Effector memory CD4-positive, alpha-beta T cell (primary cell): ENCODE results near the gene AFDN.
"Not testable (repeated sequence)": the region's sequence is repeated elsewhere in the genome, so short reads cannot be mapped to it uniquely, and the experiment has no call there.

Experiments used
- DNase-seq, 3 donors: peaks; one replicate each; pipeline ENCODE4 v3.0.0-alpha.2; 2020
- H3K27ac ChIP-seq: 2 replicates; pipeline ENCODE4 v1.7.0; 2013; ENCODE audit warnings: mild to moderate bottlenecking, low read length, moderate library complexity; ENCODE audit not compliant: insufficient read depth, poor library complexity, severe bottlenecking
- H3K27me3 ChIP-seq: replicated peaks from 2 replicates; pipeline ENCODE4 v1.7.0; 2013; ENCODE audit warnings: mild to moderate bottlenecking, low read length; ENCODE audit not compliant: insufficient read depth, control insufficient read depth, poor library complexity, severe bottlenecking
- H3K36me3 ChIP-seq: 2 replicates; pipeline ENCODE4 v1.7.0; 2013; ENCODE audit warnings: mild to moderate bottlenecking, low read length, moderate library complexity; ENCODE audit not compliant: control insufficient read depth, insufficient read depth
- H3K4me1 ChIP-seq: 2 replicates; pipeline ENCODE4 v1.7.0; 2013; ENCODE audit warnings: low read length, mild to moderate bottlenecking; ENCODE audit not compliant: control insufficient read depth, insufficient read depth, poor library complexity, severe bottlenecking
- H3K4me3 ChIP-seq: 2 replicates; pipeline ENCODE4 v1.7.0; 2013; ENCODE audit warnings: low read length, low read depth, mild to moderate bottlenecking; ENCODE audit not compliant: insufficient read depth, poor library complexity, severe bottlenecking
- H3K9me3 ChIP-seq: 2 replicates; pipeline ENCODE4 v1.7.0; 2013; ENCODE audit warnings: mild to moderate bottlenecking, low read length, moderate library complexity; ENCODE audit not compliant: control insufficient read depth

The AFDN gene

DNA sequence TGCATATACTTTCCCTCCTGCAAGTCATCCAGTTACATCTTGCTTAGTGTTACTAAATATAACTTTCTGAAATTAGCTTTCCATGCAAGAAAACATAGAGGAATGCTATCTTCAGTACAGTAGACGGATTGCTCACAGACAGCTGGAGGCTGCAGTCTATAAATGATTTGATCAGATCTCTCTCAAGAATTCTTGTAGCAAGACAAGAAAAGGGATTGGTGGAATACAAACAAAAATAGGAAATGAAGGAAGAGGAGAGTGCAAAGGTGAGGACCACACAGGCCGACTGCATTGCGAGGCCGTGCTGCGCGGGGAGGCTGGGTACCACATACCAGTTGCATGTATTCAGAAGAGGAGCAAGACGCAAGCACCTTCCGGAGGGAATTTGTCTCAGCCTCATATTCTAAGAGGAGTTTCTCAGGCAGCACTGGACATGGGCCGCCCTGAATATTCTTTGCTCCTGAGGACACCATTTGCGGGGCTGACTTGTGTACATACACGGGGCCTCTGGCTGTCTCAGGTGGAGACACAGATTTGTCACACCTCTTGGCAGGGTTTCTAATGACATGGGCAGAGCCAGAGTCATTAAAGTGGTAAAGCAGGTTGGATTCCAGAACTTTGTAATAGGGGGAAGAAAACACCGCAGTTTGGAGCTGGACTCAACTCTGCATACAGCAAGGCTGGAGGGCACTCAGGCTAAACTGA is 148.1 kb downstream of the AFDN start:
- Histone ChIP-seq H3K36me3 (no peaks in the 10 kb centered on the region), H3K4me3 (no peak overlapping the region), H3K27me3 (no peaks in the 10 kb centered on the region), H3K4me1 (no peaks in the 10 kb centered on the region), H3K27ac (no peak overlapping the region), H3K9me3 (no peaks in the 10 kb centered on the region)
- no peak for DNase-seq

DNA sequence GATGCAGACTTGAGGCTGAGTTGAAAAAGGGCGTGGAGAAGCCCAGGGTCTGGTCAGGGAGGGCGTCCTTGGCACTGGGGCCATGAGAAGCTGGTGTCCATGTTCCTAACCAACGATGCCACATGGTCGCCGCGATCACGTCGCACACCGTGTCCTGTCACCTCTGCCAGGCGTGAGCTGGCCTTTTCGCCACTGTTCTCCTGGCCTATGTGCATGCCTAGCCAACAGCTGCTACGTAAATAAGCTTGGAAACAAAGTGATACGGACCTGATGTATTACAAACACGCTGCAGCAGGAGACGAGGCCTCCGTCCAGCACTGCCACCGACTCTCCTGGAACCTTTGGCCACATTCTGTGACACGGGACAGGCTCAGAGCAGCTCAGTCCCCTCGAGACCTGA is 148.7 kb downstream of the AFDN start:
- no peaks in the 10 kb centered on the region for H3K36me3 ChIP-seq
- H3K27ac ChIP-seq: no peak overlapping the region
- no peak for DNase-seq

DNA sequence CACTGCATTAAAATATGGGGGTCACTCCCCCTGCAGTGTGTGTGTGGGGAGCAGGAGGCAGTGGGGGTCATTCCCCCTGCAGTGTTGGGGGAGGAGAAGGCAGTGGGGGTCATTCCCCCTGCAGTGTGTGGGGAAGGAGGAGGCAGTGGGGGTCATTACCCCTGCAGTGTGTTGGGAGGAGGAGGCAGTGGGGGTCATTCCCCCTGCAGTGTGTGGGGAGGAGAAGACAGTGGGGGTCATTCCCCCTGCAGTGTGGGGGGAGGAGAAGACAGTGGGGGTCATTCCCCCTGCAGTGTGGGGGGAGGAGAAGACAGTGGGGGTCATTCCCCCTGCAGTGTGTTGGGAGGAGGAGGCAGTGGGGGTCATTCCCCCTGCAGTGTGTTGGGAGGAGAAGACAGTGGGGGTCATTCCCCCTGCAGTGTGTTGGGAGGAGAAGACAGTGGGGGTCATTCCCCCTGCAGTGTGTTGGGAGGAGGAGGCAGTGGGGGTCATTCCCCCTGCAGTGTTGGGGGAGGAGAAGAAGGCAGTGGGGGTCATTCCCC is 149.5 kb downstream of the AFDN start:
- not testable (repeated sequence) for H3K4me3 ChIP-seq, DNase-seq, H3K27ac ChIP-seq, H3K27me3 ChIP-seq, H3K9me3 ChIP-seq, H3K4me1 ChIP-seq, H3K36me3 ChIP-seq

More for the DNA sequence above, 148.7 kb downstream of the AFDN start:
- Histone ChIP-seq H3K4me3 (no peak overlapping the region), H3K9me3 (no peaks in the 10 kb centered on the region), H3K4me1 (no peaks in the 10 kb centered on the region), H3K27me3 (no peaks in the 10 kb centered on the region)

- DNase-seq: no peak
- no peaks in the 10 kb centered on the region for H3K36me3 ChIP-seq
- H3K27ac ChIP-seq: no peak overlapping the region
- no peaks in the 10 kb centered on the region for H3K27me3 ChIP-seq
- no peaks in the 10 kb centered on the region for H3K9me3 ChIP-seq
- H3K4me3 ChIP-seq: no peak overlapping the region
- H3K4me1 ChIP-seq: no peaks in the 10 kb centered on the region
Observed at GRCh38 chr6:167976708-167977107, 150.0 kb downstream of the AFDN start.

DNA sequence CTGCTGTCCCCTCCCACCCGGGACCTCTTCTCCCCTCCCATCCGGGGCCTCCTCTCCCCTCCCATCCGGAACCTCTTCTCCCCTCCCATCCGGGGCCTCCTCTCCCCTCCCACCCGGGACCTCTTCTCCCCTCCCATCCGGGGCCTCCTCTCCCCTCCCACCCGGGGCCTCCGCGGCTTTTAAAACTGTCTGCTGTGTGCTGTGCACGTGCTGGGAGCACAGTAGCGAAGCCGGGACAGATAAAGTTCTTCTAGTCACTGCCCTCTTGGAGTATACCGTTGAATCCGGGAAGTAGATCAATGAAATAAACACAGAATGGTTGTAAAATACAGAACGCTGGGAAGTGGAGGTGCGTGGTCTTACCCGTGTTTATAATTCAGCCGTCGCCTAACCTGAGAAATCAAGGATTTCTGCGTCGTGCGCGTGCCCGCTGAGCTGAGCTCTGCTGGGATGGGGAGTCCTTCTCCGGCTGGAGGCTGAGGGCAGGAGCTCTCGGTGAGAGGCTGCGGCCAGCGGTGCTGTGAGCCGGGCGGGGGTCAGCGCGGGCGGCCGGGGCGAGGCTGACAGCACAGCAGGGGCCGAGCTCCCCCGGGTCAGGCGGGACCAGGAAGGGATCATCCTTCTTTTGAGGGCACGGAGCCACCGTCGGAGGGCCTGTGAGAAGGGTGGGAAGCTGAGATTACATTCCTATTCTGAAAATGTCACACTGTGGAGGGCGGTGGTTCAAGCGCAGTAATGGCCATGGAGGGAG is 151.2 kb downstream of the AFDN start:
- H3K4me1 ChIP-seq: no peaks in the 10 kb centered on the region
- H3K9me3 ChIP-seq: no peaks in the 10 kb centered on the region
- H3K27ac ChIP-seq: no peak overlapping the region
- H3K4me3 ChIP-seq: no peak overlapping the region
- no peak for DNase-seq
- H3K27me3 ChIP-seq: no peaks in the 10 kb centered on the region
- no peaks in the 10 kb centered on the region for H3K36me3 ChIP-seq

DNA sequence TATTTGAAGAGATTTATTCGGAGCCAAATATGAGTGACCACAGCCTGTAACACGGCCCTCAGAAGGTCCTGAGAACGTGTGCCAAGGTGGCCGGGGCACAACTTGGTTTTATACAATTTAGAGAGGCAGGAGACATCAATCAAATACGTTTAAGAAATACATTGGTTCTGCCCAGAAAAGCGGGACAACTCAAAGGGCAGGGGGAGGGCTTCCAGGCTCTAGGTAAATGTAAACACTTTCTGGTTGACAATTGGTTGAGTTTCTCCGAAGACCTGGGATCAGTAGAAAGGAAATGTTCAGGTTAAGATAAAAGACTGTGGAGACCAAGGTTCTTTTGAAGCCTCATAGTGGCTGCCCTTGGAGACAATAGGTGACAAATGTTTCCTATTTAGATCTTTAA is 151.9 kb downstream of the AFDN start:
- DNase-seq: no peak
- Histone ChIP-seq H3K9me3 (no peaks in the 10 kb centered on the region), H3K4me1 (no peaks in the 10 kb centered on the region), H3K27ac (no peak overlapping the region), H3K4me3 (no peak overlapping the region), H3K27me3 (no peaks in the 10 kb centered on the region), H3K36me3 (no peaks in the 10 kb centered on the region)

GRCh38 chr6:167979436-167980139 is 152.9 kb downstream of the AFDN start:
- no peaks in the 10 kb centered on the region for H3K9me3 ChIP-seq
- no peaks in the 10 kb centered on the region for H3K36me3 ChIP-seq
- no peaks in the 10 kb centered on the region for H3K4me1 ChIP-seq
- H3K27ac ChIP-seq: no peak overlapping the region
- H3K4me3 ChIP-seq: no peak overlapping the region
- no peaks in the 10 kb centered on the region for H3K27me3 ChIP-seq
- no peak for DNase-seq

DNA sequence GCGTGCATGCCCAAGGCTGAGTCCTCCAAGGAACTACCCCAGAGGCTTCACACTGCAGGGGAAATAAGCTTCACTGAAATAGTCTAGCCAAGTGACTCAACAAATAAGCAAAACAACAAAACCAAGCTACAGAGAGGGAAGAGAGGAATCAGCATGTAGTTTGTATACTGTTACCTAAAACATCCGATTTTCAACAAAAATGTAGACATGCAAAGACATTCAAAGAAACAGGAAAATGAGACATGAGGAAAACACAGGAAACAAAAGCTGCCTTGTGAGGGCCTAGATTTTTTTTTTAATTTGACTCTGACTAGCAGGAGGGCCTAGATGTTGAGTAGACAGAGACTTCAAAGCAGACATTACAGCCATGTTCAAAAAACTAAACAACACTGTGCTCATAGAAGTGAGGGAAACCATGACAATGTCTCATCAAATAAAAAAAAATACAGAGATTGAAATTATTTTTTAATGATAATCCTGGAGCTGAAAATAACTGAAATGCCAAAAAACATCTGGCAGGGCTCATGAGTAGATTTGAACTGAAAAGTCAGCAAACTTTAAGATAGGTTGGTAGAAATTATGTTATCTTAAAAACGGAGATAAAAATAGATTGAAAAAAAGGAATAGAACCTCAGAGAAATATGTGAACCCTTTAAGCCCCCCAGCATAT is 154.3 kb downstream of the AFDN start:
- H3K9me3 ChIP-seq: no peaks in the 10 kb centered on the region
- H3K36me3 ChIP-seq: no peaks in the 10 kb centered on the region
- no peak overlapping the region for H3K4me3 ChIP-seq
- no peaks in the 10 kb centered on the region for H3K4me1 ChIP-seq
- H3K27ac ChIP-seq: no peak overlapping the region
- H3K27me3 ChIP-seq: no peaks in the 10 kb centered on the region
- no peak for DNase-seq

DNA sequence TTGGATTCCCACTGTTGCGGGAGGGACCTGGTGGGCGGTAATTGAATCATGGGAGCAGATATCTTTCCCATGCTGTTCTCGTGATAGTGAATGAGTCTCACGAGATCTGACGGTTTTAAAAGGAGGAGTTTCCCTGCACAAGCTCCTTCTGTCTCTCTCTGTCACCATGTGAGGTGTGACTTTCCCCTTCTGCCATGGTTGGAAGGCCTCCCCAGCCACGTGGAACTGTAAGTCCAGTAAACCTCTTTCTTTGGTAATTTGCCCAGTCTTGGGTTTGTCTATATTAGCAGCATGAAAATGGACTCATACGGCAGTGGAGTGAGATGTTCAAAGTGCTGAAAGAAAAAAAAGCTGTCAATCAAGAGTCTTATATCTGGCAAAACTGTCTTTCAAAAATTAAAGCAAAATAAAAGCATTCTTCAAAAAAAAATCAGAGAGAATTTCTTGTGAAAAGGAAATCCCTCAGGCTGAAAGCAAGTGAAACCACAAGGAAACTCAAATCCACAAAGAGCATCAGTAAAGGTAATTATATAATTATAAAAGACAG is 155.3 kb downstream of the AFDN start:
- no peak for DNase-seq
- Histone ChIP-seq H3K36me3 (no peaks in the 10 kb centered on the region), H3K4me1 (no peaks in the 10 kb centered on the region), H3K27ac (no peak overlapping the region), H3K4me3 (no peak overlapping the region), H3K27me3 (no peaks in the 10 kb centered on the region), H3K9me3 (no peaks in the 10 kb centered on the region)
